ENCODE results near the gene GGCX.

Gene GGCX

DNA sequence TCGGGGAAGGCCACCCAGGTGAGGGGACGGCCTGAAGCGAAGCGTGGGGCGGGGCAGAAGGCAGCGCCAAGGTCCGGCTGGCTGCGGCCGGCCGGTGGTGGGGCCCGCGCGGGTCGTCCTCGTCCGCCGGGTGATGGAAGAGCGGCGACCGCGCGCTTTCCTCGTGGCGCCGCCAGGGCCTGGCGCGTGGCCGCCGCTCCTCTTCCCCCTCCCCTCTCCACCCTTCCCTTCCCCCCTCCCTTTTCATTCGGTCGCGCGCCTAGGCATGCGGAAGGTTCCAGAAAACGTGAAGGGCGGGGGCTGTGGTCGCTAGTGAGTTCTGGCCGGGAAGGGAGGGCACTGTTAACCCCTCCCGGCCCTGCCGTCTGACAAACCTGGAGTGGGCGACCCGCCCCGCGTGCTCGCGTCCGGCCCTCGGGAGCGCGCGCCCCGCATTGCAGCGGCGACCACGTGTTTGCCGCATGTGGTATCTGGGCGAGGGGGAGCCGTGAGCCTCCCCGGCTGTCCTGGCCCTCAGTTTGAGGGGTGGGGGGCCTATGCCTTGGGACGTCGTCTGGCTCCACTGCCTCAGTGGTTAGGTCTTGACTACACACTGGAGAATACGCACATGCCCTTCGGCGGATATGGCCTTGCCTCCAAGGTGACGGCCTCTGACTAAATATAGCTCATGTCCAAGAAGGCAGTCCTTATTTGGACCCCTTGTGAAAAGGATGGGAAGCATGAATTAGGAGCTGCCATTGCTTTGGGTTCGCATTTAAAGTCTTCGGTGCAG lies 21.7 kb downstream of the GGCX start:
- DNase-seq: peak; percentile 90

GRCh38 chr2:85538507-85539360 lies 22.6 kb downstream of the GGCX start, which contains the start of gene MAT2A:
TSS of gene MAT2A (plus strand) at chr2:85539168. CDS start at chr2:85539288, 120 bp downstream.
- peak; percentile 98 for DNase-seq

DNA sequence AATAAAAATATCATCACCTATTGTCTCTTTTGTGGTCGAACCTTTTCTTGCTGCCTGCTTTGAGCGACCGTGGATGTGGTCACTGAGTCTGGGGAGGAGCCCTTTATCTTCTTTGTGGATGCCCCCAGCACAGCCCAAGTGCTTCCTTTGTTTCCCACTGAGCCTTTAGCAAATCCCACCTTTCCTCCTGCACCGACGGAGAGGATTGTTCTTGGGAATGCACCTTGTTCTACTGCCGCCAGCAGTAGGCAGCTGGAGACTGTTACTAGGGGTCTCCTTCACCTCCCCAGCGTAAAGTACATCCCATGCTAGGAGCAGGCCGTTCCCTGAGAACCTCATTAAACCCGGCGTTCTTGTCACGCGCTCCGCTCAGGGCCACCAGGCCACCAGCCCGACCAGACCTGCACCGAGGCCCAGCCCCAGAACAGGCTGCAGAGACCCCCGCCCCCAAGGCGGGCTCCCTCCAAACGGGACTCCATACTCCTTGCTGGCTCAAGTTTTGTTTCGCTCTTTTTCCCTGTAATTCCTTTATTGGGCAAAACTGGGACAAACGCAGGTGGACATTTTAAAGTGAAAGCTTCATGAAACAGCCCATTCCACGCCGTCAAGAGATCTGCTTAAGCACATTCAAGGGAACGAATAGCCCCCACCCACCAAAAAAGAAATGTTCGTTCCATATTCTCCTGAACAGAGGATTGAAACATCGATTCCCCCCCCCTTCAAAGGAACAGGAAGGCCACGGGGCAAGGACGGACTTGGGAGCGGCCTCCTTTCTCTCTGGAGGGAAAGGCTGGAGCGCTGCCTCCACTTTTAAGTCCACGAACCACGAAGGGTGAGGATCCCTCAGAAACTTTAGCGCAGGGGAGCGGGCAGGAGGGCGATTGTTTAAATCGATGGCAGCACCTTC lies 23.4 kb downstream of the GGCX start:
- peak; percentile 91 for DNase-seq

GRCh38 chr2:85536479-85536878 lies 24.8 kb downstream of the GGCX start:
- DNase-seq: peak; percentile 30

DNA sequence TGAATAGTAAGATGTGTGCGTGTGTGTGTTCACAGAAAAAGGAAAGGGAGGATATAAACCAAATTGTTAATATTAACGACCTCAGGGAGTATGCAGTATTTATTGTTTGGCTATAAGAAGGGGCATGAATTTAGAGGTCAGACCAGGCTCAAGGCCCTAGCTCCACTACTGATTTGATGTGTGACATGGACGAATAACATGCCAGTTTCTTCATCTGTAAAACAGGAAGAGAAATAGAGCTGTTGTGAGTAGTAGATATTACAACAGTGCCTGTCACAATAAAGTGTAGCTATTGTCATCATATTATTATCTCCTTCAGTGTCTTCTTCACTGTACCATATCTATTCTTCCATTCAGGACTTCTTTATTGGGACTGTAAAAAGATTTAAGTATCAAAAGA lies 26.4 kb downstream of the GGCX start:
- DNase-seq: no peak

GRCh38 chr2:85534099-85534498 lies 27.2 kb downstream of the GGCX start:
- no peak for DNase-seq

DNA sequence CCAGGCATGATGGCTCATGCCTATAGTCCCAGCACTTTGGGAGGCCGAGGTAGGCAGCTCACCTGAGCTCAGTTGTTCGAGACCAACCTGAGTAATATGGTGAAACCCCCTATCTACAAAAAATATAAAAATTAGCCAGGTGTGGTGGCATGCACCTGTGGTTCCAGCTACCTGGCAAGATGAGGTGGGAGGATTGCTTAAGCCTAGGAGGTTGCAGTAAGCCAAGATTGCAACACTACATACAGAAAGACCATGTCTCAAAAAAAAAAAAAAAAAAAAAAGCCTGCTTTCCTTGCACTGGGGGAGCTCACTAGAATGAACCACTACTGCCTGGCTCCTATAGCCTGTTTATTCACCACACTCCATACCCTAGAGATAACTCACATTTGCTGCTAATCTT lies 29.7 kb downstream of the GGCX start:
- no peak for DNase-seq

- no peak for DNase-seq
Measured at GRCh38 chr2:85529809-85530208, 31.5 kb downstream of the GGCX start.

DNA sequence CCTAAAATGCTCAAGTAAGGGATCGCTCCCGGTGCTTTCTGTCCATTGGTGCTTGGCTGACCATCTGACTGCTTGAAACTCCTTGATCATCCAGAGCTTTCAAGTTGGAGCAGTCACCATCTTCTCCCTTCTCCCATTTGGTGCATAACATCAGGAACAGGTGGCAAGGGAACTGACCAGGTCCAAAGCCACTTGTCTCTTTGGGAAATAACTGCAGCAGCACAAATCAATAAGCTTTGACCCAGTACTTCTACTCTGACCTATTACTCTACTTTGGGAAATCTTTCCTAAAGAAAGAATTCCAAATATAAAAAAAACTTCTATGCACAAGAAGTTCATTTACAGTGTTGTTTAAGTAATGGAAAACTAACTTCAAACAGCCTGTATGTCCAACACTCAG lies 32.9 kb downstream of the GGCX start:
- DNase-seq: no peak

- no peak for DNase-seq
Measured at GRCh38 chr2:85527787-85528186, 33.5 kb downstream of the GGCX start.

- DNase-seq: no peak
Measured at GRCh38 chr2:85525567-85525966, 35.7 kb downstream of the GGCX start.

- DNase-seq: no peak
Measured at GRCh38 chr2:85525029-85525428, 36.3 kb downstream of the GGCX start.

GRCh38 chr2:85524336-85524908 lies 36.9 kb downstream of the GGCX start:
- DNase-seq: peak; percentile 41

DNA sequence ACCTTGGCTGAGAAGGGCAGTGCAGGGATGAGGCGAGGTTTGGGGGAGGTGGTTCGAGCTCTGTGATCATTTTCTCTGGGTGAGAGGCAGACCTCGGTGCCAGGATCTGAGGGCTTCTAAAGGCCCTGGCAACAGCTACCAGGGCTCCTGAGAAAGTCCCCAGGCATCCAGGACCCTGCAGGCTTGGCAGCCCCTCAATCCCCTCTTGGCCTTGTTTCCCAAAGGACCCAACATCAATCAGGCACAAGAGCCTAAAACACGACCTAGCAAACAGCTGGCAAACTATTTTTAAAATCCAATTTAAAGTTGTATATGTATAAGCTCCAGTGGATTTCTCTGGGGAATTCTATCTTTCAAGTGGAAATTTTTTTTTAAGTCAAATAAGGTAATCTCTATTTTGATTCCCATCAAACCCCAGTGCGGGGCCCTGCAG lies 37.4 kb downstream of the GGCX start:
- DNase-seq: no peak

- DNase-seq: no peak
Measured at GRCh38 chr2:85523062-85523902, 38.0 kb downstream of the GGCX start.

DNA sequence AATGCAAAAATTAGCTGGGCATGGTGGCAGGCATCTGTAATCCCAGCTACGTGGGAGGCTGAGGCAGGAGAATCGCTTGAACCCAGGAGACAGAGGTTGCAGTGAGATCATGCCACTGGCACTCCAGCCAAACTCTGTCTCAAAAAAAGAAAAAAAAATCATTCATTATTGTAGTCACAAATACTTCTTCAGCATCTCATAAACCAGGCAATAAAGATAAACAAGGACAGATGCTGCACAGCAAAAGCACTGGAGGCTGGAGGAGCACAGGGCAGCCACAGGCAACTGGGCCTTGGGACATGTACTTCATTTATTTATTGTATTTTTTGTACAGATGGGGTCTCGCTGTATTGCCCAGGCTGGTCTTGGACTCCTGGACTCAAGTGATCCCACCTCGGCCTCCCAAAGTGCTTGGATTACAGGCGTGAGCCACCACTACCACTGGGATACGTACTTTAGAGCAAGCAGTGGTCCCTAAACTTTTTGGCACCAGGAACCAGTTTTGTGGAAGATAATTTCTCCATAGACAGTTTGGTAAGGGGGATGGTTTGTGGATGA lies 39.1 kb downstream of the GGCX start:
- no peak for DNase-seq

- DNase-seq: no peak
Measured at GRCh38 chr2:85516653-85517389, 44.5 kb downstream of the GGCX start.

DNA sequence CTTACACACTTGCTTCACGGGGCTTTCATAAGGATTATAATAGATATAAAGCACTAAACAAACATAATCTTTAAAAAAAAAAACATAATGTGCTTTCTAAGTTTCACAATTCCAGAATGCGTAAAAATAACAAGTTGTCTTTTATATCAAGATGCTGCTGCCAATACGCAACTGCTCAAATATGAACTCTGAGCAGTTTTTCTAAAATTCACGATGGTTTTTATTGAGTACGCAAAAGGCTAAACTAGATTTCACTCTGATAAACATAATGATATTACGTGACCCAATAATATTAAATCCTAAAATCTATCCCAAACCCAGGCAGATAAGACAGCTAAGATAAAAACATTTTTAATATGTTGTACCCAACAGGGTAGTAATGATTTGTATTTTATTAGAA lies 47.0 kb downstream of the GGCX start:
- DNase-seq: no peak

GRCh38 chr2:85511008-85511811 lies 50.1 kb downstream of the GGCX start:
- DNase-seq: no peak

DNA sequence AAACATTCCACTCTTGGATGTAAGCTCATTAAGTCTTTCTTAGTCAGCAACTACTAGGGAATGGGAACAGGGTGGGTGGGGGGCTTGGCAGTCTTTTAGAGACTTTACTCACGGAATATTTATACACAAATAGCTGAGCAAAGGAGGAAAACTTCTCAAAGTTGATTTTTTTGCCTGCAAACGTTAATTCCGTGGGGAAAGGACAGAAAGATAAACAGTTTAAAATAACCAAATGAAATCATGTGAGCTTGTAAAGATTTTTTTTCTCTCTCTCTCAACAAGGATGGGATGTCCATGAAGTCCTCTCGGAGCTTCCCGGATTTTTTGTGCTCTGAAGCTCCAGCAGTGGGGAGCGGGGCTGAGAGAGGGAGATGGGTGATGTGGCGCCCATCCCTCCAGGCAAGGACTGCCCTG lies 54.5 kb downstream of the GGCX start:
- no peak for DNase-seq
